ENCODE measurements around the gene CSF3. TPM values are rescaled to one million over a fixed set of nuclear protein-coding genes. Genes with fewer than 3 reads are reported as not detected.

Gene CSF3
- total RNA-seq, 1 donor from 2014 or later: not detected

- H3K27ac Mint-ChIP-seq (ENCODE audit: unreplicated experiment): no peak overlapping the region
- no peaks in the 10 kb centered on the region for H3K9me3 Mint-ChIP-seq (ENCODE audit: unreplicated experiment)
- TF ChIP-seq, protein P1, sequence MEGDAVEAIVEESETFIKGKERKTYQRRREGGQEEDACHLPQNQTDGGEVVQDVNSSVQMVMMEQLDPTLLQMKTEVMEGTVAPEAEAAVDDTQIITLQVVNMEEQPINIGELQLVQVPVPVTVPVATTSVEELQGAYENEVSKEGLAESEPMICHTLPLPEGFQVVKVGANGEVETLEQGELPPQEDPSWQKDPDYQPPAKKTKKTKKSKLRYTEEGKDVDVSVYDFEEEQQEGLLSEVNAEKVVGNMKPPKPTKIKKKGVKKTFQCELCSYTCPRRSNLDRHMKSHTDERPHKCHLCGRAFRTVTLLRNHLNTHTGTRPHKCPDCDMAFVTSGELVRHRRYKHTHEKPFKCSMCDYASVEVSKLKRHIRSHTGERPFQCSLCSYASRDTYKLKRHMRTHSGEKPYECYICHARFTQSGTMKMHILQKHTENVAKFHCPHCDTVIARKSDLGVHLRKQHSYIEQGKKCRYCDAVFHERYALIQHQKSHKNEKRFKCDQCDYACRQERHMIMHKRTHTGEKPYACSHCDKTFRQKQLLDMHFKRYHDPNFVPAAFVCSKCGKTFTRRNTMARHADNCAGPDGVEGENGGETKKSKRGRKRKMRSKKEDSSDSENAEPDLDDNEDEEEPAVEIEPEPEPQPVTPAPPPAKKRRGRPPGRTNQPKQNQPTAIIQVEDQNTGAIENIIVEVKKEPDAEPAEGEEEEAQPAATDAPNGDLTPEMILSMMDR (IDR thresholded peaks at IDR 0.05): no peak
- DNase-seq (ENCODE audit: extremely low spot score, unreplicated experiment): no peak
- H3K4me1 Mint-ChIP-seq (ENCODE audit: unreplicated experiment): peaks cover 29% of the 10 kb centered on the region
- peaks cover 13% of the 10 kb centered on the region for H3K27me3 Mint-ChIP-seq (ENCODE audit: unreplicated experiment)
- peaks cover 2% of the 10 kb centered on the region for H3K36me3 Mint-ChIP-seq (ENCODE audit: unreplicated experiment)
- H3K4me3 Mint-ChIP-seq (ENCODE audit: unreplicated experiment): peak overlapping the region; percentile 23
Measured at GRCh38 chr17:39979016-39979670, 36.1 kb upstream of the CSF3 start.

- peak overlapping the region; percentile 86 for H3K4me3 Mint-ChIP-seq (ENCODE audit: unreplicated experiment)
- H3K27ac Mint-ChIP-seq (ENCODE audit: unreplicated experiment): peak overlapping the region; percentile 89
- H3K9me3 Mint-ChIP-seq (ENCODE audit: unreplicated experiment): no peaks in the 10 kb centered on the region
- H3K4me1 Mint-ChIP-seq (ENCODE audit: unreplicated experiment): peaks cover 29% of the 10 kb centered on the region
- peaks cover 8% of the 10 kb centered on the region for H3K27me3 Mint-ChIP-seq (ENCODE audit: unreplicated experiment)
- TF ChIP-seq, protein P1 (IDR thresholded peaks at IDR 0.05): no peak
- peaks cover 5% of the 10 kb centered on the region for H3K36me3 Mint-ChIP-seq (ENCODE audit: unreplicated experiment)
- no peak for DNase-seq (ENCODE audit: extremely low spot score, unreplicated experiment)
Measured at GRCh38 chr17:39979893-39980350, 35.3 kb upstream of the CSF3 start.

DNA sequence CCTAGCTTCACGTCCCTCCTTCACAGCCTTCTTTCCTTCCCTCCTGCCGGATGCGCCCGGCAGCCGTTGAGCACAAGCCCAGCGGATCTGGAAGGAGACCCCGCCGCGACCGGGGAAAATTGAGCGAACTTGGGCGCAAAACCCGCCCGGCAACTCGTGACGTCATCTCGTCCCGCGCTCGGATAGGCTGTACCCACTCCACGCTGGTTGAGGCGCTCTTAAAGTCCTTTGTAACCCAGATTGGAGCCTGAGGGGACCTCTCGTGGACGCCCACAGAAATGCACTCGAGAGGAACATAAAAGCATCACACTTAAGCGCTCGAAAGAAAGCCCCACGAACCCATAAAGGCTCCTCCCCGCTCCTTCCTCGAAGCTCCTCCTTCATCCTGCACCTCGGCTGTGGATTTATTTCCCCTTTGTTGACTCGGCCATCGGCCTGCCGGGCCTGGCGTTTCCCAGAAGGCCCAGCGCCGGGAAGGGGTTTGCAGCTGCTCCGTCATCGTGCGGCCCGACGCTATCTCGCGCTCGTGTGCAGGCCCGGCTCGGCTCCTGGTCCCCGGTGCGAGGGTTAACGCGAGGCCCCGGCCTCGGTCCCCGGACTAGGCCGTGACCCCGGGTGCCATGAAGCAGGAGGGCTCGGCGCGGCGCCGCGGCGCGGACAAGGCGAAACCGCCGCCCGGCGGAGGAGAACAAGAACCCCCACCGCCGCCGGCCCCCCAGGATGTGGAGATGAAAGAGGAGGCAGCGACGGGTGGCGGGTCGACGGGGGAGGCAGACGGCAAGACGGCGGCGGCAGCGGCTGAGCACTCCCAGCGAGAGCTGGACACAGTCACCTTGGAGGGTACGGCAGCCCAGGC lies 34.7 kb upstream of the CSF3 start, which contains the start of gene PSMD3:
PSMD3 (plus strand) TSS at position 457 of the 856 bp plus-strand sequence; CDS start at position 621, 164 bp downstream.
- H3K36me3 Mint-ChIP-seq (ENCODE audit: unreplicated experiment): peaks cover 8% of the 10 kb centered on the region
- TF ChIP-seq, protein P1 (IDR thresholded peaks at IDR 0.05): peak; percentile 76
- no peaks in the 10 kb centered on the region for H3K9me3 Mint-ChIP-seq (ENCODE audit: unreplicated experiment)
- DNase-seq (ENCODE audit: extremely low spot score, unreplicated experiment): peak; percentile 99
- peaks cover 7% of the 10 kb centered on the region for H3K27me3 Mint-ChIP-seq (ENCODE audit: unreplicated experiment)
- peaks cover 29% of the 10 kb centered on the region for H3K4me1 Mint-ChIP-seq (ENCODE audit: unreplicated experiment)
- peak within 1 kb of the TSS; percentile 86 for H3K4me3 Mint-ChIP-seq (ENCODE audit: unreplicated experiment)
- H3K27ac Mint-ChIP-seq (ENCODE audit: unreplicated experiment): peak within 1 kb of the TSS; percentile 89

DNA sequence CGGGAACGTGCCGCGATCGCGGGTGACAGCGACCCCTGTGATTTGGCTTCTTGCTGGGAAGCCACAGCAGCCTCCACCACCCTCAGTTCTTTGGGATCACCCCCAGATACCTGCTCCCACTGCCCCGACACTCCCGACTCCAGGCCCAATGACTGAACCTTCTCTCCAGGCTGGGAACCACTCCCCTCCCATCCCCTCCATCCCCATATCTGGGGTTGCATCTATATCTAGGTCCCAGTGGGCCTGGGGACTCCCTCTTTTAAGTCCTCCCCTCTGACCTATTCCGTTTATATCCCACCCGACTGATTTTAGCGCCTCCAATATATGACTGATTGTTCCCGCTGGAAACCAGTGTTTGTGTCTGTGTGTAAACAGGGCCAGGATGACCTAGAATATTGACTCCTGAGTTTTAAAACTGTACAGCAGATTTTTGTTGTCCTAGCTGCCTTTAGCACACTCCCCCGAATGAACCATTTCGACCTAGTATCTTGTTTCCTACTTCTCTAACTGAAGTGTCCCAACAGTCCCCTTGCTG lies 34.0 kb upstream of the CSF3 start:
- H3K27ac Mint-ChIP-seq (ENCODE audit: unreplicated experiment): peak overlapping the region; percentile 89
- H3K36me3 Mint-ChIP-seq (ENCODE audit: unreplicated experiment): peaks cover 14% of the 10 kb centered on the region
- H3K27me3 Mint-ChIP-seq (ENCODE audit: unreplicated experiment): peaks cover 3% of the 10 kb centered on the region
- no peaks in the 10 kb centered on the region for H3K9me3 Mint-ChIP-seq (ENCODE audit: unreplicated experiment)
- DNase-seq (ENCODE audit: extremely low spot score, unreplicated experiment): no peak
- H3K4me1 Mint-ChIP-seq (ENCODE audit: unreplicated experiment): peaks cover 29% of the 10 kb centered on the region
- TF ChIP-seq, protein P1 (IDR thresholded peaks at IDR 0.05): no peak
- H3K4me3 Mint-ChIP-seq (ENCODE audit: unreplicated experiment): peak overlapping the region; percentile 86
